Trophoblast cell (in vitro differentiated cells and primary cell): ENCODE measurements around the gene TMEM235.
A peak's percentile ranks its signal among the peaks of the same experiment; 100 is the strongest.

Experiments
- DNase-seq, 2 donors: peaks; one replicate each; pipeline ENCODE4 v3.0.0-alpha.2; 2016
- H2AFZ ChIP-seq: 2 replicates; pipeline ENCODE4 v1.6.1; 2013; ENCODE audit warnings: low read length, moderate library complexity, mild to moderate bottlenecking; ENCODE audit not compliant: insufficient read depth, poor library complexity
- H2AK5ac ChIP-seq: 2 replicates; pipeline ENCODE4 v1.6.1; 2013; ENCODE audit warnings: mild to moderate bottlenecking, low read length
- H2BK120ac ChIP-seq: 2 replicates; pipeline ENCODE4 v1.6.1; 2013; ENCODE audit warnings: low read length, mild to moderate bottlenecking, moderate library complexity; ENCODE audit not compliant: insufficient read depth, poor library complexity
- H2BK12ac ChIP-seq: 2 replicates; pipeline ENCODE4 v1.6.1; 2013; ENCODE audit warnings: mild to moderate bottlenecking, low read length, moderate library complexity
- H2BK5ac ChIP-seq: 2 replicates; pipeline ENCODE4 v1.6.1; 2013; ENCODE audit warnings: low read length, low read depth, moderate library complexity, mild to moderate bottlenecking; ENCODE audit not compliant: poor library complexity
- H3K14ac ChIP-seq: 2 replicates; pipeline ENCODE4 v1.6.1; 2013; ENCODE audit warnings: mild to moderate bottlenecking, low read length
- H3K18ac ChIP-seq: 2 replicates; pipeline ENCODE4 v1.6.1; 2013; ENCODE audit warnings: mild to moderate bottlenecking, low read length
- H3K23ac ChIP-seq: 2 replicates; pipeline ENCODE4 v1.6.1; 2013; ENCODE audit warnings: low read length
- H3K27ac ChIP-seq: 2 replicates; pipeline ENCODE4 v1.5.1; 2013; ENCODE audit warnings: low read depth, mild to moderate bottlenecking, inconsistent platforms, low read length, moderate library complexity
- H3K27me3 ChIP-seq: 2 replicates; pipeline ENCODE4 v1.6.1; 2013; ENCODE audit warnings: inconsistent platforms, mild to moderate bottlenecking, low read length, moderate library complexity; ENCODE audit not compliant: insufficient read depth
- H3K36me3 ChIP-seq, 2 experiments: 1 replicate in 1 of 2; 2 replicates in 1 of 2; pipeline ENCODE4 v1.6.1; 2013; ENCODE audit warnings: low read length in 2 of 2, mild to moderate bottlenecking in 2 of 2, moderate library complexity in 1 of 2; ENCODE audit not compliant: insufficient read depth in 2 of 2, control insufficient read depth in 1 of 2
- H3K4ac ChIP-seq: 2 replicates; pipeline ENCODE4 v1.6.1; 2013; ENCODE audit warnings: low read depth, mild to moderate bottlenecking, low read length, moderate library complexity
- H3K4me1 ChIP-seq, 2 experiments: 1 replicate in 1 of 2; 2 replicates in 1 of 2; pipeline ENCODE4 v1.6.1; 2013; ENCODE audit warnings: low read length in 2 of 2, mild to moderate bottlenecking in 2 of 2, moderate library complexity in 1 of 2; ENCODE audit not compliant: insufficient read depth in 2 of 2, control insufficient read depth in 1 of 2
- H3K4me2 ChIP-seq: 2 replicates; pipeline ENCODE4 v1.6.1; 2013; ENCODE audit warnings: inconsistent platforms, mild to moderate bottlenecking, low read length, moderate library complexity
- H3K4me3 ChIP-seq: 2 replicates; pipeline ENCODE4 v1.5.1; 2013; ENCODE audit warnings: mild to moderate bottlenecking, low read depth, low read length, inconsistent platforms
- H3K79me1 ChIP-seq: one replicate; pipeline ENCODE4 v1.6.1; 2013; ENCODE audit warnings: low read length
- H3K79me2 ChIP-seq: 2 replicates; pipeline ENCODE4 v1.6.1; 2013; ENCODE audit warnings: low read length, mild to moderate bottlenecking; ENCODE audit not compliant: control insufficient read depth, insufficient read depth, poor library complexity
- H3K9ac ChIP-seq: 2 replicates; pipeline ENCODE4 v1.6.1; 2013; ENCODE audit warnings: mild to moderate bottlenecking, low read length
- H3K9me3 ChIP-seq: 2 replicates; pipeline ENCODE4 v1.6.1; 2013; ENCODE audit warnings: low read depth, mild to moderate bottlenecking, control low read depth, inconsistent platforms, low read length; ENCODE audit not compliant: insufficient read depth
- H4K12ac ChIP-seq: 2 replicates; pipeline ENCODE4 v1.6.1; 2013; ENCODE audit warnings: low read depth, mild to moderate bottlenecking, low read length, moderate library complexity
- H4K8ac ChIP-seq: 2 replicates; pipeline ENCODE4 v1.6.1; 2013; ENCODE audit warnings: low read depth, mild to moderate bottlenecking, low read length, moderate library complexity
- H4K91ac ChIP-seq: one replicate; pipeline ENCODE4 v1.6.1; 2013; ENCODE audit warnings: low read depth, mild to moderate bottlenecking, low read length, moderate library complexity
- WGBS: extraction: QIAGEN DNeasy Blood & Tissue Kit; methylation state at CpG from one replicate; pipeline ENCODE4 v1.1.7; 2013; ENCODE audit warnings: missing lambda C conversion rate; ENCODE audit not compliant: insufficient read length, insufficient coverage; ENCODE audit errors: extremely low coverage; 5-methylcytosine and 5-hydroxymethylcytosine counted together

The TMEM235 gene

GRCh38 chr17:78263063-78263735, 31.8 kb downstream of the TMEM235 start:
- H4K91ac ChIP-seq, result no peak overlapping the region
- H3K36me3 ChIP-seq, result no peaks in the 10 kb centered on the region
- no peak overlapping the region for H2AFZ ChIP-seq
- no peak overlapping the region for H3K23ac ChIP-seq
- H4K8ac ChIP-seq, result no peak overlapping the region
- H3K9me3 ChIP-seq, result peaks cover 2% of the 10 kb centered on the region
- no peak overlapping the region for H3K4me2 ChIP-seq
- H2BK12ac ChIP-seq, result no peak overlapping the region
- H3K79me1 ChIP-seq, result peaks cover 6% of the 10 kb centered on the region
- H2BK120ac ChIP-seq, result no peak overlapping the region
- no peak overlapping the region for H2AK5ac ChIP-seq
- no peak overlapping the region for H3K14ac ChIP-seq
- H3K4me1 ChIP-seq, result peaks cover 5 to 10% of the 10 kb centered on the region in 2 experiments
- H3K27me3 ChIP-seq, result no peaks in the 10 kb centered on the region
- H3K4ac ChIP-seq, result no peak overlapping the region
- no peak overlapping the region for H3K9ac ChIP-seq
- no peak for DNase-seq
- no peak overlapping the region for H3K27ac ChIP-seq
- no peak overlapping the region for H2BK5ac ChIP-seq
- WGBS, result no CpG with 5 or more reads among the region's 23 CpGs
- H3K18ac ChIP-seq, result no peak overlapping the region
- no peak overlapping the region for H3K4me3 ChIP-seq
- no peaks in the 10 kb centered on the region for H3K79me2 ChIP-seq
- H4K12ac ChIP-seq, result no peak overlapping the region

GRCh38 chr17:78263736-78264340, 32.4 kb downstream of the TMEM235 start:
- Histone ChIP-seq H3K18ac (no peak overlapping the region), H2BK120ac (no peak overlapping the region), H3K14ac (peak overlapping the region; percentile 11), H4K91ac (no peak overlapping the region), H2AFZ (no peak overlapping the region), H3K4me1 (peaks cover 8 to 12% of the 10 kb centered on the region in 2 experiments), H4K12ac (no peak overlapping the region), H4K8ac (no peak overlapping the region), H3K27ac (no peak overlapping the region), H3K4me2 (no peak overlapping the region), H3K36me3 (no peaks in the 10 kb centered on the region), H3K27me3 (no peaks in the 10 kb centered on the region), H2BK5ac (no peak overlapping the region), H3K79me1 (peaks cover 9% of the 10 kb centered on the region), H3K23ac (no peak overlapping the region), H3K9ac (no peak overlapping the region), H3K9me3 (peaks cover 2% of the 10 kb centered on the region), H3K4me3 (no peak overlapping the region), H2AK5ac (no peak overlapping the region), H3K4ac (no peak overlapping the region), H3K79me2 (no peaks in the 10 kb centered on the region), H2BK12ac (no peak overlapping the region)
- no CpG with 5 or more reads among the region's 9 CpGs for WGBS
- DNase-seq, result no peak

DNA sequence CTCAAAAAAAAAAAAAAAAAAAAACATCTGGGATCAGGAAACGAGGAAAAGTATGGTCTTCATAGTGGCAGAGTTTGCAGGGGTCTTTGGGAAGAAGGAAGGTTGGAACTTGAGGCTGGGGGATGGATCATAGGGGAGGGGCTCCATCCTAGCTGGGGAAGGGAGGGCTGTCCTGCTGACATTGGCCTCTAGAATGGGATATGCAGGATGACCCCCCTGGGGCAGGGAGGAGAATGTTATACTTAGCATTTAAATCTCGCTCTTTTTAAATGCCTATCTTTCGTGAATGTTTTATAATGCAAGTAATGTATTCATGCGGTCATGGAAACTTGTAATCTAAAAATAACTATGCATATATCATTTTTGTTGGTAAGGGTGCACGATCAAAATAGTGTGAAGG, 33.2 kb downstream of the TMEM235 start:
- no peak overlapping the region for H2BK12ac ChIP-seq
- no peak overlapping the region for H3K4me2 ChIP-seq
- no peak overlapping the region for H4K12ac ChIP-seq
- no peak overlapping the region for H2BK5ac ChIP-seq
- no peak overlapping the region for H3K4ac ChIP-seq
- no peak overlapping the region for H3K4me3 ChIP-seq
- H3K36me3 ChIP-seq, result no peaks in the 10 kb centered on the region
- no peak overlapping the region for H4K8ac ChIP-seq
- no peak overlapping the region for H3K27ac ChIP-seq
- H3K9ac ChIP-seq, result no peak overlapping the region
- H3K23ac ChIP-seq, result no peak overlapping the region
- no peak overlapping the region for H2AK5ac ChIP-seq
- no peak overlapping the region for H2AFZ ChIP-seq
- H3K18ac ChIP-seq, result no peak overlapping the region
- H3K79me1 ChIP-seq, result peaks cover 14% of the 10 kb centered on the region
- H3K79me2 ChIP-seq, result peaks cover 2% of the 10 kb centered on the region
- no peak overlapping the region for H2BK120ac ChIP-seq
- peaks cover 16 to 19% of the 10 kb centered on the region in 2 experiments for H3K4me1 ChIP-seq
- no peaks in the 10 kb centered on the region for H3K27me3 ChIP-seq
- DNase-seq, result no peak
- WGBS, result no CpG with 5 or more reads among the region's 5 CpGs
- peaks cover 2% of the 10 kb centered on the region for H3K9me3 ChIP-seq
- no peak overlapping the region for H4K91ac ChIP-seq
- H3K14ac ChIP-seq, result no peak overlapping the region

- no peak for DNase-seq
Measured at GRCh38 chr17:78265121-78265520, 33.7 kb downstream of the TMEM235 start.

More at GRCh38 chr17:78265121-78265520, 33.7 kb downstream of the TMEM235 start:
- H4K91ac ChIP-seq, result no peak overlapping the region
- H4K12ac ChIP-seq, result no peak overlapping the region
- WGBS, result no CpG with 5 or more reads among the region's 10 CpGs
- no peak overlapping the region for H3K4ac ChIP-seq
- no peak overlapping the region for H3K4me3 ChIP-seq
- no peak overlapping the region for H3K27ac ChIP-seq
- no peaks in the 10 kb centered on the region for H3K36me3 ChIP-seq
- H3K4me1 ChIP-seq, result peaks cover 21 to 23% of the 10 kb centered on the region in 2 experiments
- no peak overlapping the region for H2BK12ac ChIP-seq
- H3K14ac ChIP-seq, result no peak overlapping the region
- no peak overlapping the region for H3K4me2 ChIP-seq
- no peak overlapping the region for H3K9ac ChIP-seq
- no peak overlapping the region for H2AK5ac ChIP-seq
- H2AFZ ChIP-seq, result no peak overlapping the region
- H4K8ac ChIP-seq, result no peak overlapping the region
- no peak overlapping the region for H2BK120ac ChIP-seq
- no peaks in the 10 kb centered on the region for H3K27me3 ChIP-seq
- no peak overlapping the region for H3K23ac ChIP-seq
- no peak overlapping the region for H3K18ac ChIP-seq
- H2BK5ac ChIP-seq, result no peak overlapping the region
- peaks cover 2% of the 10 kb centered on the region for H3K9me3 ChIP-seq
- H3K79me2 ChIP-seq, result peaks cover 3% of the 10 kb centered on the region
- peaks cover 18% of the 10 kb centered on the region for H3K79me1 ChIP-seq
